Measurements from ENCODE around the gene RAB40AL. TPM values are rescaled to one million over a fixed set of nuclear protein-coding genes. Genes with fewer than 3 reads are reported as not detected.

The RAB40AL gene
- total and polyA plus RNA-seq, 7 donors, result 0.19 to 3.6 (median 2.0) TPM; not detected in 2

DNA sequence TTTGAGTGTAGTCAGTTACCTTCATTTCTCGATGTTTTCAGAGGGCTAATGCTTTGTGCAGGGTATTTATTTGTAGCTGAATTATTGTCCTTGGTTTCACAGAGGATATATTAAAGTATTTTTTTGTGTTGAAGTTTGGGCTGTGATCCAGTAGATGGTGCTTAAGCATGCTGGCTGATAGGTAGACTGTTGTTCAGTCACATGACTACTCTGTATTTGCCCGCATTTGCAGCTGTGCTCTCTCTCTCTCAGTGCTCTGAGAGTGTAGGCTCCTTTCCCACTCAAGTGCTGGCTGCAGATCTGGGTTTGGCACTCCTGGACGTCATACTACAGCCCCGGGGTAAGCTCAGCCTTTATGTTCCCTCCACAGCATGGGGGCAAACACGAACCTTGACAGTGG lies 21.7 kb downstream of the RAB40AL start:
- no peak for DNase-seq
- Histone ChIP-seq H3K27me3 (no peaks in the 10 kb centered on the region), H3K27ac (no peak overlapping the region), H3K36me3 (no peaks in the 10 kb centered on the region), H3K4me3 (no peak overlapping the region), H3K4me1 (no peaks in the 10 kb centered on the region), H3K9me3 (no peaks in the 10 kb centered on the region)
- intact Hi-C loops (cut with DNase I), result no loop called here
- 87 to 93% methylated on average over 5 of the region's 5 CpGs for WGBS, 2 donors
- TF ChIP-seq POLR2AphosphoS5 (IDR thresholded peaks at IDR 0.05) (no peak), CTCF (IDR thresholded peaks at IDR 0.05) (no peak), POLR2A (IDR thresholded peaks at IDR 0.05) (no peak), EP300 (IDR thresholded peaks at IDR 0.05) (no peak)

DNA sequence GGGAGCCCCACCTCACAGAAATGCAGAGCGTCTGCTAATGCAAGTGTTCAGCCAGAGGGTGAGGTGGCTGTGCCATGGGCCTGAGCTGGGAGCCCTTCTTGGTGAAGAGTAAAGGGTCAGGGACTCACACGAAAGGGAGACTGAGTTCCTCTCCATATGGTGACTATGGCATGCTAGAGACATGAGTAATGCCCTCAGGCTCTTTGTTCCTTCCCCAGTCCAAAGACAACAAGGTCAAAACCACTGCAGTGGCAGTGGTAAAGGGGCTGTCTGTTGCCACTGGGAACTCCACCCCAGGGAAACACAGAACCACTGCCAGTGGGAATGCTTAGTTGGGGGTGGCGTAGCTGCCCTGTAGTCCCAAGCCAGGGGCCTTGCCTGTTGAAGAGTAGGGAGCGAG lies 22.4 kb downstream of the RAB40AL start:
- no peak for DNase-seq
- H3K9me3 ChIP-seq, result no peaks in the 10 kb centered on the region
- no peak overlapping the region for H3K4me3 ChIP-seq
- no peaks in the 10 kb centered on the region for H3K27me3 ChIP-seq
- TF ChIP-seq EP300 (IDR thresholded peaks at IDR 0.05) (no peak), POLR2AphosphoS5 (IDR thresholded peaks at IDR 0.05) (no peak), POLR2A (IDR thresholded peaks at IDR 0.05) (no peak), CTCF (IDR thresholded peaks at IDR 0.05) (no peak)
- no peaks in the 10 kb centered on the region for H3K4me1 ChIP-seq
- 91 to 94% methylated on average over 4 of the region's 4 CpGs for WGBS, 2 donors
- intact Hi-C loops (cut with DNase I), result no loop called here
- H3K36me3 ChIP-seq, result no peaks in the 10 kb centered on the region
- no peak overlapping the region for H3K27ac ChIP-seq

GRCh38 chrX:102963955-102964354 lies 26.9 kb downstream of the RAB40AL start:
- no peak for DNase-seq
- intact Hi-C loops (cut with DNase I), result no loop called here
- Histone ChIP-seq H3K9me3 (peaks cover 0 to 4% (median 0%) of the 10 kb centered on the region in 4 donors), H3K27ac (no peak overlapping the region), H3K27me3 (no peaks in the 10 kb centered on the region), H3K4me3 (no peak overlapping the region), H3K36me3 (no peaks in the 10 kb centered on the region), H3K4me1 (no peaks in the 10 kb centered on the region)
- WGBS, 2 donors, result 81 to 88% methylated on average over 1 of the region's 1 CpG
- TF ChIP-seq CTCF (IDR thresholded peaks at IDR 0.05) (no peak), EP300 (IDR thresholded peaks at IDR 0.05) (no peak), POLR2AphosphoS5 (IDR thresholded peaks at IDR 0.05) (no peak), POLR2A (IDR thresholded peaks at IDR 0.05) (no peak)

GRCh38 chrX:102964940-102965339 lies 27.9 kb downstream of the RAB40AL start:
- WGBS, 2 donors, result 21 to 34% methylated on average over 1 of the region's 1 CpG
- TF ChIP-seq EP300 (IDR thresholded peaks at IDR 0.05), result no peak
- TF ChIP-seq CTCF (IDR thresholded peaks at IDR 0.05), result no peak
- no peak for TF ChIP-seq POLR2A (IDR thresholded peaks at IDR 0.05)
- TF ChIP-seq POLR2AphosphoS5 (IDR thresholded peaks at IDR 0.05), result no peak
- intact Hi-C loops (cut with DNase I), result no loop called here
- no peak for DNase-seq
- Histone ChIP-seq H3K27ac (no peak overlapping the region), H3K9me3 (peaks cover 0 to 4% (median 1%) of the 10 kb centered on the region in 4 donors), H3K36me3 (no peaks in the 10 kb centered on the region), H3K4me1 (no peaks in the 10 kb centered on the region), H3K27me3 (no peaks in the 10 kb centered on the region), H3K4me3 (no peak overlapping the region)

GRCh38 chrX:102966701-102967100 lies 29.6 kb downstream of the RAB40AL start:
- no peak overlapping the region for H3K27ac ChIP-seq
- no peaks in the 10 kb centered on the region for H3K27me3 ChIP-seq
- intact Hi-C loops (cut with DNase I), result no loop called here

More at GRCh38 chrX:102966701-102967100, 29.6 kb downstream of the RAB40AL start:
- Histone ChIP-seq H3K36me3 (no peaks in the 10 kb centered on the region), H3K4me3 (no peak overlapping the region), H3K4me1 (no peaks in the 10 kb centered on the region), H3K9me3 (peaks cover 0 to 5% (median 2%) of the 10 kb centered on the region in 4 donors)
- TF ChIP-seq EP300 (IDR thresholded peaks at IDR 0.05) (no peak), CTCF (IDR thresholded peaks at IDR 0.05) (no peak), POLR2A (IDR thresholded peaks at IDR 0.05) (no peak), POLR2AphosphoS5 (IDR thresholded peaks at IDR 0.05) (no peak)
- 94 to 97% methylated on average over 3 of the region's 3 CpGs for WGBS, 2 donors
- DNase-seq, result no peak

All from sigmoid colon (tissue), 7 donors.